ENCODE measurements around the gene ROR1. TPM values are rescaled to one million over a fixed set of nuclear protein-coding genes. Genes with fewer than 3 reads are reported as not detected.

ROR1 gene
- total RNA-seq, 2 experiments from 2014 or later: not detected

DNA sequence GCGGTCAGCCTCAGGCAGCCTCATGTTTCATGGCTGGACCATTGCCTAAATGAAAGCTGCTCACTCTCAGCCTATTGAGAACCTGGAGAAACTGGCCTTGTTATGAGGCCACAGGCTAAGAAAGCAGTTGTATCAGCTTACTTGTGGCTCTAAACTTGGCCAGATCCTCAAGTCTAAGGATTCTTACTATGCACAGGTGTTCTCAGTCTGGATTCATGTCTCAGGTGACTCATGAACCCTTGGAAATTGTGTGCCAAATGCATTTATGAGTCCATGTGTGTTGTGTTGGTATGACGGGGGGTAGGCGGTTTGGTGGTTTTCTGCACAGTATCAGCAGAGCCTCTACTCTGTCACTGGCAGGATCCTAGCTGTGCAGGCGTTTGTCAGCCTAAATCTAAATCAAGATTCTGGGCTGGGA, 90.4 kb downstream of the ROR1 start:
- H3K27me3 Mint-ChIP-seq: peaks cover 4% of the 10 kb centered on the region
- CTCF ChIA-PET: no interaction called here
- no peaks in the 10 kb centered on the region for H3K9me3 Mint-ChIP-seq
- H3K27ac Mint-ChIP-seq: no peak overlapping the region
- H3K36me3 Mint-ChIP-seq (ENCODE audit: low read depth): no peaks in the 10 kb centered on the region
- no peak overlapping the region for H3K4me3 Mint-ChIP-seq
- DNase-seq: no peak
- POLR2A ChIA-PET: no interaction called here
- H3K4me1 Mint-ChIP-seq: no peaks in the 10 kb centered on the region

- Mint-ChIP-seq H3K27me3 (peaks cover 4% of the 10 kb centered on the region), H3K27ac (no peak overlapping the region), H3K4me3 (no peak overlapping the region), H3K36me3 (ENCODE audit: low read depth) (no peaks in the 10 kb centered on the region), H3K4me1 (no peaks in the 10 kb centered on the region), H3K9me3 (no peaks in the 10 kb centered on the region)
- POLR2A ChIA-PET: interaction anchor here (0.6 kb wide), 1 partner anchor 494 kb away, joined by 3 read pairs; no protein-coding TSS in a partner anchor
- CTCF ChIA-PET: no interaction called here
- DNase-seq: no peak
Measured at GRCh38 chr1:63865561-63865960, 91.7 kb downstream of the ROR1 start.

DNA sequence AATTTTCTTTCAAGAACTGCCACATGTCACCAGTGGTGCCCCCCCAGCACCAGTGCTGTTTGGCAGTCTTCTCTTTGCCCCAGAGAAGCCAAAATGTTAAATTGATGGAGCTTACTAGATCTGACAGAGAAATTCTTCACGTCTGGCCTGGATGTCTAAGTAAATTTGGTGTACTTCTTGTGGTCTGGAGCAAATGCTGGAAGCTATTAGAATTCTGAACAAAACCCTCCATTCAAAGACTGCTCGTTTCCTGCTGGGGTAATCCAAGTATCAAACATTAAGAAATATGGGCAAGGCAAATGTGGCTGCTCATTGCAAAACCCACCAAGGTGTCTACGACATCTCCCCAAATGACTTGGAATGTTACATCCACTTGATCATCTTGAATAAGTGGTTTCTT, 92.3 kb downstream of the ROR1 start:
- DNase-seq: no peak
- no peak overlapping the region for H3K4me3 Mint-ChIP-seq
- no peak overlapping the region for H3K27ac Mint-ChIP-seq
- POLR2A ChIA-PET: no interaction called here
- H3K36me3 Mint-ChIP-seq (ENCODE audit: low read depth): no peaks in the 10 kb centered on the region
- no peaks in the 10 kb centered on the region for H3K9me3 Mint-ChIP-seq
- H3K4me1 Mint-ChIP-seq: no peaks in the 10 kb centered on the region
- CTCF ChIA-PET: interaction anchor here (0.7 kb wide), 1 partner anchor 10 kb away, joined by 5 read pairs; no protein-coding TSS in a partner anchor
- H3K27me3 Mint-ChIP-seq: peaks cover 2% of the 10 kb centered on the region

DNA sequence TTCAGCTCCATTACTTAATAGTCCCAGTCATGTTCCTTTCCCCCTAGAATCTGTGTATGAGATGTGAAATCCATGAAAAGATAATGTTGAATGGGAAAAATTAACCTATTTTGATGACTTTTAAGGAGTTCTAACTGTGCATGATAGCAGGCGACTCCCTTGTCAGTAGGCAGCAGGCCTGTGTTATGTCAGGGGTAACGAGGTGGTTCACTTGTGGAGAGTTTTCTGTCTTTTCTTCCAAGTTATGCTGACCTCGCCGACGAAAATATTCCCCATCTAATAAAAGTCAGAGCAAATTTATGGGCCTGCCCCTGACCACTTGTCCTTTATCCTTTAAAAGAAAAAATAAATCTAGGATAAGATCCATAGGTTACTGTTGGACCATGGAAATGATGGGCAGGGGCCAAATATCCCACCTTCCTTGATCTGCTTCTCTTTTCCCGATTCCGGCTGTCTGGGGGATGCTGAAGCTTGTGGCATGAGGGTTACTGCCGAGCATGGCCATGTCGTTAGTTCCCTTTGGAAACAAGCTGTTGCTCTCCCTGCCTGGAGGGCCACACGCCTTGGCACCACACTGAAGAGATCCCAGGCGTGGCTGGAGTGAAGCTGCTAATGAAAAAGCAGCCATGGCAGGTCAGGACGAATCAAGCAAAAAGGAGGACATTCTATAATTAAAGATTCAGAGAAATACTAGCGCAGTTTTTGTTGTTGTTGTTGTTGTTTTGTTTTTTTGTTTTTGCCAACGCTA, 93.8 kb downstream of the ROR1 start:
- no peak for DNase-seq
- peaks cover 2% of the 10 kb centered on the region for H3K27me3 Mint-ChIP-seq
- no peak overlapping the region for H3K4me3 Mint-ChIP-seq
- no peaks in the 10 kb centered on the region for H3K4me1 Mint-ChIP-seq
- no peaks in the 10 kb centered on the region for H3K9me3 Mint-ChIP-seq
- no peaks in the 10 kb centered on the region for H3K36me3 Mint-ChIP-seq (ENCODE audit: low read depth)
- H3K27ac Mint-ChIP-seq: no peak overlapping the region
- ChIA-PET POLR2A (no interaction called here), CTCF (no interaction called here)

GRCh38 chr1:63868268-63868781, 94.5 kb downstream of the ROR1 start:
- Mint-ChIP-seq H3K36me3 (ENCODE audit: low read depth) (no peaks in the 10 kb centered on the region), H3K4me3 (no peak overlapping the region), H3K9me3 (no peaks in the 10 kb centered on the region), H3K4me1 (no peaks in the 10 kb centered on the region), H3K27me3 (peaks cover 2% of the 10 kb centered on the region), H3K27ac (no peak overlapping the region)
- CTCF ChIA-PET: no interaction called here
- DNase-seq: no peak
- POLR2A ChIA-PET: no interaction called here

DNA sequence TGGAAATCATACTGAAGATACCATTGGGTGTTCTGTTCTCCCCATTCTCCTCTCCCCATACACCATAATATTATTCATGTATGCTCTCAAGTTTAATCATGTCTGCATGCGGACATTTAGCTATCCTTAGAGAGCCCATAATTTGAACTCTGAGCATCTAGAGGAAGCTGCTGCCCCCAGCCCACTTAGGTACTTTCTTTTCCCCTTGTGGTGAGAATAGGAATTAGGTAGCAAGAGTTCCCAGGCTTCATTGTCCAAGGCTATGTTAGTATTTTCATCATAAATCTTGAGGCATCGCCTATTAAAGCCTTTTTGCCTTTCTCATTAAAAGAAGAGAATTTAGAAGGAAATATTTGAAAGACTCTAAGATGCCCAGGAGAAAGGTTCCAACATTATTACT, 96.3 kb downstream of the ROR1 start:
- H3K27ac Mint-ChIP-seq: no peak overlapping the region
- no peaks in the 10 kb centered on the region for H3K4me1 Mint-ChIP-seq
- H3K4me3 Mint-ChIP-seq: no peak overlapping the region
- POLR2A ChIA-PET: interaction anchor here (0.7 kb wide), 1 partner anchor 27 kb away, joined by 3 read pairs; no protein-coding TSS in a partner anchor
- peaks cover 2% of the 10 kb centered on the region for H3K27me3 Mint-ChIP-seq
- CTCF ChIA-PET: no interaction called here
- no peaks in the 10 kb centered on the region for H3K9me3 Mint-ChIP-seq
- DNase-seq: no peak
- no peaks in the 10 kb centered on the region for H3K36me3 Mint-ChIP-seq (ENCODE audit: low read depth)

DNA sequence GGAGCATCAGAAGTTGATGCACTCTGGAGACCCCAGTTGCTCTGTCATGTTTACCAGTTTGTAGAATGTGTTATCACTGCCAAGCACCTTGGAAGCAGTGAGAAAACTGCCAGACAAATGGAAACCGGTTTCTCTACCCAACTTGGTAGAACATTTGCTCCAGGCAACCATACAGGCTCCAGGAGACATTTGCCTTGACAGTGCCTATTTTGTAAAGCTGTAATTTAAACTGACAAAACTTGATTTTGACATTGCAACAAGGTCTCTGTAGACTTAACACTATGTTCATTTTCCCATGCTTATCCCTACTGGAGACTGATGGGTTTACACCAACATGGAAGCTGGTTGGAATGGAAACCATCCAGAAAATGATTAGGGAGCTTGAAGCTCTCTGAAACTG, 97.6 kb downstream of the ROR1 start:
- no peak overlapping the region for H3K27ac Mint-ChIP-seq
- no peaks in the 10 kb centered on the region for H3K27me3 Mint-ChIP-seq
- ChIA-PET POLR2A (no interaction called here), CTCF (no interaction called here)
- DNase-seq: no peak
- H3K9me3 Mint-ChIP-seq: no peaks in the 10 kb centered on the region
- H3K4me3 Mint-ChIP-seq: no peak overlapping the region
- H3K36me3 Mint-ChIP-seq (ENCODE audit: low read depth): no peaks in the 10 kb centered on the region
- H3K4me1 Mint-ChIP-seq: no peaks in the 10 kb centered on the region

- Mint-ChIP-seq H3K27ac (no peak overlapping the region), H3K27me3 (no peaks in the 10 kb centered on the region), H3K4me3 (no peak overlapping the region), H3K4me1 (no peaks in the 10 kb centered on the region), H3K36me3 (ENCODE audit: low read depth) (no peaks in the 10 kb centered on the region), H3K9me3 (no peaks in the 10 kb centered on the region)
- ChIA-PET CTCF (no interaction called here), POLR2A (no interaction called here)
- no peak for DNase-seq
Measured at GRCh38 chr1:63873751-63874150, 99.9 kb downstream of the ROR1 start.

- no peaks in the 10 kb centered on the region for H3K27me3 Mint-ChIP-seq
Measured at GRCh38 chr1:63874278-63874880, 100.6 kb downstream of the ROR1 start.

DNA sequence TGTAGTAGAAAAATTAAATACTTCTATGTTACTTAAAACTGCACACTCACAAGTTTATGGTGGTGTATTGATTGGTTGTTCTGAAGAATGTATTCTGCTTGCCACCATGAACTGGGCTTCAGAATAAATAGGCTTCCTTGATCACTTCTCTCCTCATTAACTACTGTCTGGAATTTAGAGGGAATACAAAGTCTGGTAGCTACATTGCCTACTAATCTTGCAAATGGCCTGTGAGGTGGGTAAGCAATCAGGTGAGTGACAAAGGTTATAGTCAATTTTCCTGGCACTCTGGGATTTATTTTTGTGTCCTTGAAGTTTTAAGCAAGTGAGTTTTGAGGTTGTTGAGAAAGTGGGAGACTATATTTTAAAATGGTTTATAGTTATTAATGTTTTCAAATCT, 101.8 kb downstream of the ROR1 start:
- no peaks in the 10 kb centered on the region for H3K4me1 Mint-ChIP-seq
- POLR2A ChIA-PET: no interaction called here
- no peaks in the 10 kb centered on the region for H3K36me3 Mint-ChIP-seq (ENCODE audit: low read depth)
- CTCF ChIA-PET: no interaction called here
- H3K9me3 Mint-ChIP-seq: no peaks in the 10 kb centered on the region
- no peak overlapping the region for H3K4me3 Mint-ChIP-seq
- no peak overlapping the region for H3K27ac Mint-ChIP-seq
- no peaks in the 10 kb centered on the region for H3K27me3 Mint-ChIP-seq
- DNase-seq: no peak

More at GRCh38 chr1:63874278-63874880, 100.6 kb downstream of the ROR1 start:
- no peak overlapping the region for H3K4me3 Mint-ChIP-seq
- no peak overlapping the region for H3K27ac Mint-ChIP-seq
- ChIA-PET CTCF (no interaction called here), POLR2A (no interaction called here)
- H3K36me3 Mint-ChIP-seq (ENCODE audit: low read depth): no peaks in the 10 kb centered on the region
- H3K9me3 Mint-ChIP-seq: no peaks in the 10 kb centered on the region
- no peaks in the 10 kb centered on the region for H3K4me1 Mint-ChIP-seq
- DNase-seq: no peak

GRCh38 chr1:63877021-63877767, 103.4 kb downstream of the ROR1 start:
- no peak overlapping the region for H3K27ac Mint-ChIP-seq
- no peak for DNase-seq
- H3K4me3 Mint-ChIP-seq: no peak overlapping the region
- H3K9me3 Mint-ChIP-seq: no peaks in the 10 kb centered on the region
- ChIA-PET CTCF (no interaction called here), POLR2A (no interaction called here)
- no peaks in the 10 kb centered on the region for H3K36me3 Mint-ChIP-seq (ENCODE audit: low read depth)
- no peaks in the 10 kb centered on the region for H3K27me3 Mint-ChIP-seq
- H3K4me1 Mint-ChIP-seq: no peaks in the 10 kb centered on the region

DNA sequence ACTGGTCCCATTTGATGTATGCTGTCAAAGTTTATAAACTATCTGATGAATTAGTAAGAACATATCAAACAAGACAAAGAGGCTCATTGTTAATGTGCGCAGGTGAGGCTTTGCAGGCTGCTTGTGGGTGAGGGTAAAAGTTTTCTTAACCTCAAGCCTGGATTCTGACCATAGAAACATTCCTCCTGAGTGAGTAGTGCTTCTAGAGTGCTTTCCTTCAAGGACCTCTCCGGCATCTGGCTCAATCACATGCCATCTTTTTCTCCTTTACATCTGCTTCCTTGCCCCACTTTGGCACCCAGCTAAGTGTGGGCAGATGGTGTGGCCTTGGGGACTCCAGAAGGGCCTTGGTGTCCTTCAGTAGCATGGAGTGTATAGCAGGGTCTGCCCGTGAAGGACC, 104.0 kb downstream of the ROR1 start:
- Mint-ChIP-seq H3K4me3 (no peak overlapping the region), H3K27me3 (no peaks in the 10 kb centered on the region), H3K27ac (no peak overlapping the region), H3K36me3 (ENCODE audit: low read depth) (no peaks in the 10 kb centered on the region), H3K9me3 (no peaks in the 10 kb centered on the region), H3K4me1 (no peaks in the 10 kb centered on the region)
- POLR2A ChIA-PET: no interaction called here
- DNase-seq: no peak
- CTCF ChIA-PET: no interaction called here

DNA sequence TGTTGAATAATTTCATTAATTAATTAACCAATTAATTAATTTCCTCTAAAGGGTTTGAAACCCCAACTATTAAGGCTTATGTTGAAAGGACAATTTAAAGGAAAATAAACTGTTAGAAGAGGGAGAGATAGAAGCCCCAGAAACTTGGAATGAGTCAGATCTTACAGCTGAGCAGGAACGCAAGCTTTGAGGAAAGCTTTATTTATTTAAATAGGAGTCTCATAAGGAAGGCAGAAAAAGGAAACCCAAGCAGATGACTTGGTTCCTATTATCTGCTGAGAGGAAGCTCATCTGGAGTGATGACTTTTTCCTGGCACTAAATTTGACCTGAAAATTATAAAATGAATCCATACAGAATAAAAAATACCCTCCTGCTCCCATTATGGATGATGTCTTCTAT, 105.1 kb downstream of the ROR1 start:
- Mint-ChIP-seq H3K4me1 (no peaks in the 10 kb centered on the region), H3K4me3 (no peak overlapping the region), H3K27ac (no peak overlapping the region), H3K9me3 (no peaks in the 10 kb centered on the region), H3K36me3 (ENCODE audit: low read depth) (no peaks in the 10 kb centered on the region), H3K27me3 (no peaks in the 10 kb centered on the region)
- CTCF ChIA-PET: no interaction called here
- no peak for DNase-seq
- POLR2A ChIA-PET: no interaction called here
